Esophagus squamous epithelium (tissue), 5 donors: Measurements from ENCODE around the gene STPG1. TPM values are rescaled to one million over a fixed set of nuclear protein-coding genes. Genes with fewer than 3 reads are reported as not detected.

ENCODE experiments used
- DNase-seq: peaks from one replicate; lab custom pipeline; 2025; lab: John Stamatoyannopoulos, UW
- H3K27ac ChIP-seq, 4 donors: fragments of 200-600 bp; sonication (generic); one replicate each; pipeline ENCODE4 v1.5.1; 2016 to 2019; ENCODE audit warnings: mild to moderate bottlenecking in 1 of 4
- H3K27me3 ChIP-seq, 4 donors: fragments of 200-600 bp; sonication (generic); 1 replicate in 3 of 4; 2 replicates in 1 of 4; pipeline versions ENCODE4 v1.5.1 to v1.6.0; 2017 to 2021; ENCODE audit warnings: antibody characterized with exemption in 1 of 4
- H3K36me3 ChIP-seq, 3 donors: fragments of 200-600 bp; sonication (generic); one replicate each; pipeline ENCODE4 v1.5.1; 2016 to 2019
- H3K4me1 ChIP-seq, 3 donors: fragments of 200-600 bp; sonication (generic); one replicate each; pipeline ENCODE4 v1.5.1; 2017 to 2019
- H3K4me3 ChIP-seq, 4 donors: fragments of 200-600 bp; sonication (generic); 1 replicate in 3 of 4; 2 replicates in 1 of 4; pipeline ENCODE4 v1.5.1; 2016 to 2019; ENCODE audit warnings: mild to moderate bottlenecking in 2 of 4, moderate library complexity in 1 of 4
- H3K9me3 ChIP-seq, 3 donors: fragments of 200-600 bp; sonication (generic); one replicate each; pipeline ENCODE4 v1.5.1; 2016 to 2019
- POLR2A ChIP-seq, 4 donors: fragments of 450-650 bp; IDR thresholded peaks; one replicate each; pipeline ENCODE4 v1.6.1; 2017; ENCODE audit warnings: antibody characterized with exemption in 4 of 4, mild to moderate bottlenecking in 4 of 4, moderate library complexity in 3 of 4
- WGBS, 2 donors: methylation state at CpG; one replicate each; pipeline ENCODE4 v1.1.5; 2018; 5-methylcytosine and 5-hydroxymethylcytosine counted together
- intact Hi-C: fragments of 100-400 bp; cut with DNase I; formaldehyde crosslinking; loops from one replicate; pipeline ENCODE4 v1.15.0; 2022
- total RNA-seq, 4 donors: library from RNA; depleted of rRNA; stranded (reverse); fragments of >200 nt; gene quantifications; one replicate each; pipeline ENCODE4 v1.1.0, GENCODE V29; 2016
- TF ChIP-seq, protein P1 (sequence below), 6 experiments: fragments of 450-650 bp in 4 of 6; fragments of 200-600 bp in 2 of 6; sonication (generic) in 2 of 6; IDR thresholded peaks; one replicate each; pipeline ENCODE4 v1.5.1; 2016 to 2019; ENCODE audit warnings: antibody characterized with exemption in 6 of 6, mild to moderate bottlenecking in 4 of 6, moderate library complexity in 4 of 6
- donor health status: DM: yes; HTN: yes; CAD: no.

STPG1 gene
- total RNA-seq, 4 donors from 2014 or later: 2.6 to 6.9 (median 5.6) TPM

DNA sequence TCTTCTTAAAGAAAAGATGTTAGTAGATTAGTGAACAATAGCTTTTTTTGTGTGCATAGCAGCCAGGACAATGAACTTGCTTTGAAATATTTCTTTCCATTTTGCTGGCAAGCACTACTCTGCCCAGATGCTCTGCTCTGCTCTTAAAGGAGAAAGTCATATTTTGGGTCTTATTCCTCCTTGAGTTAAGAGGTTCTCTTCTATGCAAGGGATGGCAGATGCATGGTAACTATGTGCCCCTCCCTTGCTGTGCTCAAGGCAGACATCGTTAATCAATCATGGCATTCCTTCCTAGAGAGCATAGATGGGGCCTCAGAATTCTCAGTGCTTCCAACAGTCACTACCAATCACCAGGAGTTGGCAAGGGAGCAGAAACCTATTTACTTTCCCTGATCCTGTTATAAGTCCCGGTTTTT lies 29.7 kb upstream of the STPG1 start:
- no peak for TF ChIP-seq POLR2A (IDR thresholded peaks at IDR 0.05)
- TF ChIP-seq, protein P1, sequence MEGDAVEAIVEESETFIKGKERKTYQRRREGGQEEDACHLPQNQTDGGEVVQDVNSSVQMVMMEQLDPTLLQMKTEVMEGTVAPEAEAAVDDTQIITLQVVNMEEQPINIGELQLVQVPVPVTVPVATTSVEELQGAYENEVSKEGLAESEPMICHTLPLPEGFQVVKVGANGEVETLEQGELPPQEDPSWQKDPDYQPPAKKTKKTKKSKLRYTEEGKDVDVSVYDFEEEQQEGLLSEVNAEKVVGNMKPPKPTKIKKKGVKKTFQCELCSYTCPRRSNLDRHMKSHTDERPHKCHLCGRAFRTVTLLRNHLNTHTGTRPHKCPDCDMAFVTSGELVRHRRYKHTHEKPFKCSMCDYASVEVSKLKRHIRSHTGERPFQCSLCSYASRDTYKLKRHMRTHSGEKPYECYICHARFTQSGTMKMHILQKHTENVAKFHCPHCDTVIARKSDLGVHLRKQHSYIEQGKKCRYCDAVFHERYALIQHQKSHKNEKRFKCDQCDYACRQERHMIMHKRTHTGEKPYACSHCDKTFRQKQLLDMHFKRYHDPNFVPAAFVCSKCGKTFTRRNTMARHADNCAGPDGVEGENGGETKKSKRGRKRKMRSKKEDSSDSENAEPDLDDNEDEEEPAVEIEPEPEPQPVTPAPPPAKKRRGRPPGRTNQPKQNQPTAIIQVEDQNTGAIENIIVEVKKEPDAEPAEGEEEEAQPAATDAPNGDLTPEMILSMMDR (IDR thresholded peaks at IDR 0.05): no peak
- Histone ChIP-seq H3K27ac (no peak overlapping the region), H3K36me3 (peaks cover 0 to 83% (median 6%) of the 10 kb centered on the region in 3 donors), H3K27me3 (no peaks in the 10 kb centered on the region), H3K4me1 (peaks cover 1 to 19% (median 2%) of the 10 kb centered on the region in 3 donors), H3K4me3 (no peak overlapping the region), H3K9me3 (no peaks in the 10 kb centered on the region)
- DNase-seq: no peak
- intact Hi-C loops: no loop called here
- 13 to 62% methylated on average over 1 to 2 of the region's 2 CpGs for WGBS, 2 donors

DNA sequence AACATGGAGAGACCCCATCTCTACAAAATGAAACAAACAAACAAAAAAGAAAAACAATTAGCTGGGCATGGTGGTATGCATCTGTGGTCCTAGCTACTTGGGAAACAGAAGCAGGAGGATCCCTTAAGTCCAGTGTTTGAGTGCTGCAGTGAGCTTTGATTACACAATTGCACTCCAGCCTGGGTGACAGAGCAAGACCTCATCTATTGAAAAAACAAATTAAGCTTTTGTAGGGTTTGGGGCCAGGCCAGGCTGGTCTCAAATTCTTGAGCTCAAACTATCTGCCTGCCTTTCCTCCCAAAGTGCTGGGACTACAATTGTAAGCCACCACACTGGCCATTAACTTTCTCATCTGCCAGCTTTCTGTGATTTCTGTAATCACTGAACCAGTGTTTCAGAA lies 29.2 kb upstream of the STPG1 start:
- intact Hi-C loops: no loop called here
- DNase-seq: no peak
- Histone ChIP-seq H3K36me3 (peaks cover 0 to 78% (median 6%) of the 10 kb centered on the region in 3 donors), H3K27ac (no peak overlapping the region), H3K27me3 (no peaks in the 10 kb centered on the region), H3K4me3 (no peak overlapping the region), H3K9me3 (no peaks in the 10 kb centered on the region), H3K4me1 (peaks cover 4 to 24% (median 6%) of the 10 kb centered on the region in 3 donors)
- TF ChIP-seq POLR2A (IDR thresholded peaks at IDR 0.05): no peak

DNA sequence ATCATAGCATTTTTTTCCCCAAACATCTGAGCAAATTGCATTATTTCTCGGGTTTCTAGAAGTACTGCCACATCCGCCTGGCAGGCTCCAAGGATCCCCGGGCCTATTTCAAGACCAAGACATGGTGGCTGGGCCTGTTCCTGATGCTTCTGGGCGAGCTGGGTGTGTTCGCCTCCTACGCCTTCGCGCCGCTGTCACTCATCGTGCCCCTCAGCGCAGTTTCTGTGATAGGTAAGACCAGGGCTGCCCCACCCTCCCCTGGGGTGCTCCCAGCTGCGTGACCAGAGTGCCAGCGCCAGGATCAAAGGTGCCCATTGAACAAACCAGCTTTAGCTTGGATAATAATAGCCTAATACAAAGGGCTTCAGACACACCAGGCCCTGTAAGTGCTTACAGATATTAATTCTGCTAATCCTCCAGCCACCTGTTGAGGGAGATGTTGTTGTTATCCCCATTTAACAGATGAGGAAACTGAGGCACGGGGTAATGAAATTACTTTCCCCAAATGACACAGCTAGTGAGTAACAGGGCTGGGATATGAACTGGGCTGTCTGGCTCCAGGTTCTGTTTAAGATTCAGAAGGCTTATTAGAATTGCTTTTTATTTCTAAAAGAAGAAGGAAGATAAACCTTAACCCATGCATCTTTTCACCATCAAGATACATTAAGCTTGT lies 28.6 kb upstream of the STPG1 start:
- Histone ChIP-seq H3K27ac (no peak overlapping the region), H3K27me3 (no peaks in the 10 kb centered on the region), H3K4me1 (peaks cover 4 to 30% (median 10%) of the 10 kb centered on the region in 3 donors), H3K9me3 (no peaks in the 10 kb centered on the region), H3K4me3 (no peak overlapping the region), H3K36me3 (peaks cover 0 to 72% (median 6%) of the 10 kb centered on the region in 3 donors)
- intact Hi-C loops: no loop called here
- TF ChIP-seq POLR2A (IDR thresholded peaks at IDR 0.05): no peak
- TF ChIP-seq, protein P1 (IDR thresholded peaks at IDR 0.05): no peak
- no peak for DNase-seq
- 92 to 94% methylated on average over 8 to 14 of the region's 14 CpGs for WGBS, 2 donors

DNA sequence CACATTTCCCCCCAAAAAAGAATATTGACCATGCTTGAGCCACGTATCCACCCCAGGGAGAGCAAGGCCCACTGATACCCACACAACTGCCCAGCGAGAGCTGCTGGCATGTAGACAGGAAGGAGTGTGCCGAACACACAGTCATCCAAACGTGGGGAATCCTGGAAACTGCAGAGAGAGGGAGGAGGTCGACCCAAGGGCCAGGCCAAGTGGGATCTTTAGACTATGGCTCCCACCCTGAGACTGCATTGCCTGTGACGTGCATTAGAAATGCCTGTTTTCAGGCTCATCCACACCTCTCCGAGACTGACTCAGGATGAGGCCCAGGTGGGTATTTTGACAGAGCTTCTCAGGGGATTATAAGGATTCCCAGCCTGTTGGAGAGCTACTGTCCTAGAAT lies 27.9 kb upstream of the STPG1 start:
- intact Hi-C loops: no loop called here
- H3K4me1 ChIP-seq: peaks cover 4 to 33% (median 10%) of the 10 kb centered on the region in 3 donors
- H3K27me3 ChIP-seq: no peaks in the 10 kb centered on the region
- TF ChIP-seq POLR2A (IDR thresholded peaks at IDR 0.05): no peak
- TF ChIP-seq, protein P1 (IDR thresholded peaks at IDR 0.05): no peak
- 70 to 89% methylated on average over 3 to 6 of the region's 7 CpGs for WGBS, 2 donors
- DNase-seq: no peak
- no peak overlapping the region for H3K27ac ChIP-seq
- H3K9me3 ChIP-seq: no peaks in the 10 kb centered on the region
- H3K36me3 ChIP-seq: peaks cover 0 to 65% (median 6%) of the 10 kb centered on the region in 3 donors
- no peak overlapping the region for H3K4me3 ChIP-seq

DNA sequence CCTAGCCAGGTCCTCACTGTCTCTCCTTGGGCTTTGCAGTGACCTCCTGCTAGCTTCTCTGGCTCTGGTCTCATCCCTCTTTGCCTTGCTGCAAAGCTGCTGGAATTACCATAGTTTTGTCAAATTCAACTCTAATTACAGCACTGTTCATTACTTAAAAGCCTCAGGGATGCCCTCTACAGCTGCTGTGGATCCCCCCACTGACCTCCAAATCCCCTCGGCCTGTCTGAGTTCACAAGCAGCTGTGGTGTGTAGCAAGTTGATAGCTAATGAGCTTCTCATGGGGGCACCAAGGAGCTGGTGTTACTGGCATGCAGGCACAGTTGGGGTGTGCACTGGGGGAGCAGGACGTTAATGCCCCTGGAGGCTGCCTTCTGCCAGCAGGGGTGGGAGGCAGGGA lies 26.9 kb upstream of the STPG1 start:
- Histone ChIP-seq H3K9me3 (no peaks in the 10 kb centered on the region), H3K36me3 (peaks cover 0 to 60% (median 6%) of the 10 kb centered on the region in 3 donors), H3K4me1 (peaks cover 4 to 33% (median 10%) of the 10 kb centered on the region in 3 donors), H3K27ac (no peak overlapping the region), H3K27me3 (no peaks in the 10 kb centered on the region), H3K4me3 (no peak overlapping the region)
- 83 to 94% methylated on average over 1 to 2 of the region's 2 CpGs for WGBS, 2 donors
- TF ChIP-seq POLR2A (IDR thresholded peaks at IDR 0.05): no peak
- TF ChIP-seq, protein P1 (IDR thresholded peaks at IDR 0.05): no peak
- intact Hi-C loops: no loop called here
- DNase-seq: no peak
